ENCODE data around the gene XRCC5.

Gene XRCC5

GRCh38 chr2:216160786-216161185 is 51.6 kb downstream of the XRCC5 start:
- no peak for DNase-seq

DNA sequence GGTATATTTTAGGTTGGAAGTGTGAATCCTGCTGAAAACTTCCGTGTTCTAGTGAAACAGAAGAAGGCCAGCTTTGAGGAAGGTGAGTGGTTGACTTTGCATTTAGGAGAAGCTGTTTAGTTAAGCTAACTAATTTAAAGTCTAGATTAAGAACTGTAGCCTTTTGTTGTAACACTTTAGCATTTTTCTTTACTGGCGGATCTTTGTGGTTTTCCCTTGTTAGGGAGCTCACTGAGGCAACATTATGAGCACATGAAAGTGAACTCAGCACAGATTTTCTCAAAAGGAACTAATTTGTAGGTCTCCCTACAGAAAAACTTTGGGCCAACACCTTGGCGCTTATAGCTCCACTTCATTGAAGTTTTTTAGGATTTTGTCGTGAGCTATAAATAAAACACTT is 52.8 kb downstream of the XRCC5 start:
- no peak for DNase-seq

- no peak for DNase-seq
Measured at GRCh38 chr2:216163518-216163917, 54.4 kb downstream of the XRCC5 start.

GRCh38 chr2:216164087-216164486 is 54.9 kb downstream of the XRCC5 start:
- DNase-seq, result no peak

- DNase-seq, result no peak
Measured at GRCh38 chr2:216164576-216164975, 55.4 kb downstream of the XRCC5 start.

DNA sequence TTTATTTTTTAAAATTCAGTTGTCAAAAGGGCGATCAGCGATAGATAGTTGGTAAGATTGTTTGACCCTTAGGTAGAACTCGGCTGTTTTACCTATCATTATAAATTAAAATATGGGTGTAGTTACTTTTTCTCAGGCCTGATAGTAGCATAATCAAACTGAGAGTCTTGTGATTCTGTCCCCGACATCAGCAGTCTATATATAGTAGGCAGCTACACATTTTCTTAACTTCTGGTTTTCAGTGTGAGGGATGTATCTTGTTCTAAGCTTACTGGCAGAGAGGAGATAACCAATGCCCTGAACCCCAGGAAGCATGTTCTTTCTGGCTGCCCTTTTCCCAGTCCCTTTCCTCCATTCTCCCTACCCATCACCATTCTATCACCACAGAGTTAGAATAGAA is 56.6 kb downstream of the XRCC5 start:
- no peak for DNase-seq

GRCh38 chr2:216169087-216169486 is 59.9 kb downstream of the XRCC5 start:
- DNase-seq, result no peak

DNA sequence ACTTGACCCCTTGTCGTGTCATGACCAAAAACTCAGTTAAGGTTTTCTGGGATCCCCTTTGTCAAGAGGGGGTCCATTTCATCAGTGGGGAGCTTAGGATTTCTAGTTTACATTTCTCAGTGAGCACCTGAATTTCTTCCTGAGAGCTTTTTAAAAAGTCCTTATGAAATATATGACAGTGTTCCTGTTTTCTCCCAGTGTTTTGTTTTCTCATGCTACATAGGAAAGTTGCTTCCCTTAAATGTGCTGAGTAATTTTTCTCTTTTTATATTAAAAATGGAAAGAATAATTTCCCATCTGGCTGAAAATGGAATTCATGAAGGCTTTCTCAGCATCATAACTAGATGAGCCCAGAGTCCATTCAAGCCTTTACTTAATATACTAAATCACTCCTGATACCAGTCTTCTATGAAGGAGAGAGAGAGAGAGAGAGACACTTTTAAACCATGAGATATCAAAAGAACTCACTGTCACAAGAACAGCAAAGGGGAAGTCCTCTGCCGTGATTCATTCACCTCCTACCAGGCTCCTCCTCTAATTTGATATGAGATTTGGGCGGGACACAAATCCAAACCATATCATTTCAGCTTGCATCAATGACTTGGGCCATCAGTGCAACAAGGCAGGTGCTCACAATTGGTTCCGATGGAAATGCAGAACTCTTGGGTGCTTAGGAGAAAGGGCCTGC is 61.1 kb downstream of the XRCC5 start:
- no peak for DNase-seq

- DNase-seq, result no peak
Measured at GRCh38 chr2:216171011-216171410, 61.9 kb downstream of the XRCC5 start.

GRCh38 chr2:216172493-216172892 is 63.3 kb downstream of the XRCC5 start:
- no peak for DNase-seq

- DNase-seq, result no peak
Measured at GRCh38 chr2:216179015-216179414, 69.9 kb downstream of the XRCC5 start.

- no peak for DNase-seq
Measured at GRCh38 chr2:216181351-216181750, 72.2 kb downstream of the XRCC5 start.

- DNase-seq, result no peak
Measured at GRCh38 chr2:216181953-216182461, 72.9 kb downstream of the XRCC5 start.

DNA sequence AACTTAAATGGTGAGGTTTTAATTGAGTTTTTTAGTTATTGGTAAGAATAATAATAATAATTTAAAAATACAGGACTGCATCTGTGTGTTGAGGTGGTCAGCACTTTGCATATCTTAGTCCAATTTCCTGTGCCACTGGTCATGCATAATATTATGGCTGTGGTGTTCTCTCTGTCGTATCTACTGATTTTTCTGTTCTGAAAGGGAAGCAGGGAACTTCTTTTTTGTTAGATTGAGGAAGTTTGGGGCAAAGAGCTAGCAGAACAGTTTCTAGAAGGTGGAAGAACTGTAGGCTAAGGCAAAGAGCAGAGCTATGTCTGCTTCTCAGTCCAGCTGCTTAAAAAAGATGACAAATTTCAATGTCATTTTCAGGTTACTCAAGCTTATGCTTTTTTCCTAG is 74.3 kb downstream of the XRCC5 start:
- DNase-seq, result no peak

- no peak for DNase-seq
Measured at GRCh38 chr2:216188559-216188850, 79.4 kb downstream of the XRCC5 start.

GRCh38 chr2:216188956-216189355 is 79.8 kb downstream of the XRCC5 start:
- peak; percentile 23 for DNase-seq

GRCh38 chr2:216189410-216189809 is 80.3 kb downstream of the XRCC5 start:
- no peak for DNase-seq

DNA sequence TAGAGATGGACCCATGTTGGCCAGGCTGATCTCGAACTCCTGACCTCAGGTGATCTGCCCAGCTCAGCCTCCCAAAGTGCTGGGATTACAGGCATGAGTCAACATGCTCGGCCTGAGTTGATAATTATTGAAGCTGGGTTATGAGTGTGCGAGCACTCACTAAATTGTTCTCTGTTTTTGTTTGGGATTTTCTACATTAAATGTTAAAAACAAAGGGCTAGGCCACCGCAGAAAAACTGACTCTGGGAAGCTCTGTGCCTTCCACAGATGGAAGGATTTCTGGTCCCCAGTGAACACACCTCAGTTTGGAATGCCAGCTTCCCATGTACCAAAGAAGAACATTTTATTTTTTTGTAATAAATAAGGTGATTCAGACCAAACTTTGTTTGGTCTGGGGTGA is 83.0 kb downstream of the XRCC5 start:
- DNase-seq, result no peak

- peak; percentile 23 for DNase-seq
Measured at GRCh38 chr2:216192931-216193330, 83.8 kb downstream of the XRCC5 start.

DNA sequence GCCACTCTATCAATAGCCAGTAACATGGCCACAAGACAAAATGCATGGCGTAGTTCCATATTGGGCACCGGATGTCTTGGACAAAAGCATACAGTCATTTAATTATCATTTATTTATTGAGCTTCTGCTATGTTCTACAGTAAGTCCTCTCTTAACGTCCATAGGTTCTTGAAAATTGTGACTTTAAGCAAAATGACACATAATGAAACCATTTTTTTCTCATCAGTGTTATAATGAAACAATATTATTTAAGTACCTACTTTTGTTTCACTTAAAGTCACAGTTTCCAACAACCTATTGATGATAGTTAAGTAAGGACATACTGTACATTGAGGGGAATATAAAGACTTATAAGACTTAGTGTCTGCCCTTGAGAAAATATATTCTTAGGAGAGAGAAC is 84.9 kb downstream of the XRCC5 start:
- no peak for DNase-seq

GRCh38 chr2:216194561-216194960 is 85.4 kb downstream of the XRCC5 start:
- no peak for DNase-seq

DNA sequence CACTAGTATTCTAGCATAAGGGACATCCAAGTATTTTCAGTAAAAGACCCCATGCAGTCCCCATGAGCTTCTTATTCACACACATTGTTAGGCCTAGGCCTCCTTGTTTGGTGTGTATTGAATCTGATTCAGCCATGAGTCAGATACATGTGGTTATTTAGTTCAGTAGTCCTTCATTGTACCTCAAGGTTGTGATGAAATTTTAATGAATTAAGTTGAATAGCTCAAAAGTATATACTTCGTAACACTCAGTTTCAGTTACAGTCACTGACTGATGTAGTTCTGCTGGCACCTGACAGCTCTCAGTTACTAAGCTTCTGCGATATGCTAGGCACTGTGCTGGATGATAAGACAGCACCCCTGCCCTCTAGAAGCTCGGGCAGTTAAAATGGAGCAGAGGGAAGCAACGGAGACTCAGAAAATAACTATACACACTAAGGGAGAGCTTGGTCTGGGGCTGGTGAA is 86.4 kb downstream of the XRCC5 start:
- DNase-seq, result no peak

GRCh38 chr2:216201692-216202306 is 92.7 kb downstream of the XRCC5 start:
- no peak for DNase-seq

- DNase-seq, result no peak
Measured at GRCh38 chr2:216202626-216203250, 93.6 kb downstream of the XRCC5 start.

All from eye (tissue), 1 donor.